HG02840 (cell line): ENCODE results near the gene DOCK4.

Source experiments
- ATAC-seq: cut with Tn5 transposase; IDR thresholded peaks from one replicate; pipeline ENCODE4 v1.9.1; 2021; ENCODE audit warnings: mild to moderate bottlenecking, moderate library complexity, moderate number of reproducible peaks; ENCODE audit not compliant: unreplicated experiment, low FRiP score

The DOCK4 gene

DNA sequence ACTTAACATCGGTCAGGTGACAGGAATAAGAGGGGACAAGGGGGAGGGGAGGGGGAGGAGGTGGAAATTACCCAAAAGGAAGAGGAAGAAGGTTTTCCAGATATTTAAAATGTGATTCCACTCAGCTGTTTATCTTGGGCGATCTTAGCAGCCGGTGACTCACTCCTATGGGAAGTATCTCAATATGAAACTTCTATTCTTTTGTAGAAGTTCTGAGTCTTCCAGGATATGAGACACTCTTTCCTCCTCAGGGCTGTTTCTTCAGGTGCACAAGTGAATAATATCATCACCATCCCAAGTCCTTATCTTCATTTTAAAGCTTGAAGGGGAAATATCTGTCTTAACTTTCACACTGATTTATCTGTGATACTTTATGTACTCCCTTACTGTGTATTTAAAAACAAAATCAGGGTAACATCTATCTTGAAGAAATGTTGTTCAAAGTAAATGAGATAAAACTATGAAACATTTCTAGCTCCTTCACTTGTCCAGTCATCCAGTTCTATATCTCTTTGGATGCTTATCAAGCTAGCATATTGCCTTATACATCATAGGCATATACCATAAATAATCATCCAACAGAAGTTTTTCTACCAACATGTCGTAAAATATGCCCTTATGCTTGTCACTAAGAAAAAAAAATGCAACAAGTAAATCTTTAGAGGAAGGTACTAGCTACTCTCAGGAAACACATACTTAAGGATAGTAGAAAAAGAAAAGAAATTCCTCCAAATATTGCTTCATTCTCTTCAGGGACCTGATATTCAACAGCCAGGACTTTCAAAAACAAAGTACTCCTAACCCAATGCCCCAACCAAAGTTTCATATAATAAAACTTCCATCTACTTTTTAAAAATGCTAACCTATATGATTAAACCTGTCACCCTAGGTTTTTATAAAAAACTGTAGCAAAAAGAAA, 13.7 kb downstream of the DOCK4 start:
- no peak for ATAC-seq

DNA sequence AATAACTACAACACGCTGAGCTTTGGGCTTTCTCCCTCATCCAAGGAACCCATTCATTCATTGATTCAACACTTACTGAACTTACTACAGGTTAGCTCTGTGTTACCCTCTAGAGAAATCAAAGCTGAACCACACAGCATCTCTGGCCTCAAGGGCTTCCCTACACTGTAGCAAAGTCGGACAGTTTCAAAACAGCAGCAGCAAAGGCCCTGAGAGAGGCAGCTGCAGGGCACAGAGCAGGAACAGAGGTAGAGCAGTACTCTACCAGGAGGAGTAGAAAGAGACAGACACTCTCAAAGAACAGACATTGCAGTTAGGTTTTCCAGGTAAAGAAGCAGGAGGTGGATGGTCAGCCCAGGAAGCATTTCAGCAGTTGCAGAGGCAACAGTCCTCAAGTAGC, 16.1 kb downstream of the DOCK4 start:
- ATAC-seq = no peak

- ATAC-seq = no peak
These were observed 16.5 kb downstream of the DOCK4 start for GRCh38 chr7:112189691-112190090.

GRCh38 chr7:112188257-112188656, 17.9 kb downstream of the DOCK4 start:
- ATAC-seq = no peak

DNA sequence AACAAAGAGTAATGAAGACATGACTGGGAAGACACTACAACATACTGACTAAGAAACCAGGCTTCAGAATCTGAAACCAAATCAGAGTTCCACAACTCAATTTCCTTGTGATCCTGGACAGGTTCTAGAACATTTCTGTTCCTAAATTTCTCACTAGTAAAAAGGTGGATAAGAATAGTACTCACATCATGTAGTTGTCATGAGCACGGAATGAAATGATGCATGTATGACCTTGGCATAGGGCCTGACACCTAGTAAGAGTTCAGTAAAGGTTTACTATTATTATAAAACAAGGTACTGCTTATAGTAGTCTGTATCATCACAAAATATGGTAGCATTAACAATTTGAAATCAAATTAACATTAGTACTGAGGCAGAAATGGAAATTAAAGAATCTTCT, 19.9 kb downstream of the DOCK4 start:
- ATAC-seq = no peak

- ATAC-seq = no peak
These were observed 21.0 kb downstream of the DOCK4 start for GRCh38 chr7:112185005-112185834.

- ATAC-seq = no peak
These were observed 21.7 kb downstream of the DOCK4 start for GRCh38 chr7:112184455-112184854.

DNA sequence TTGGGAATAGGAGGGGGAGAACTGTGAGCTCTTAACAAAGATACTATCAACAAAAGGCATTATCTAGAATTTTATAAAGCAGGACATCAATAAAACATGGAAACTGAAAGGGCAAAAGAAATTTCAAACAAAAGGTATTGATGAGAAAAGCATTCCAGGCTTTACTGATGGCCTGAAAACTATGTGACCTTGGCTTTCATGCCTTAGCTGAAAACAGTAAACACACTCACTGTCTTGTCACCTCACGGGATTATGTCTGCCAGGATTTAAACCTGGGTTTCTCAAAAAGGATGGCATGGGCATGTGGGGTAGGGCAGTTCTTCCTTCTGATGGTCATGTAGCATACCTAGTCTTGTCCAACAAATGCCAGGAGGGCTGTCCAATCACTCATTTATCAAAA, 22.9 kb downstream of the DOCK4 start:
- no peak for ATAC-seq

GRCh38 chr7:112182749-112183148, 23.4 kb downstream of the DOCK4 start:
- no peak for ATAC-seq

- no peak for ATAC-seq
These were observed 26.0 kb downstream of the DOCK4 start for GRCh38 chr7:112180223-112180622.

GRCh38 chr7:112176693-112177415, 29.3 kb downstream of the DOCK4 start:
- no peak for ATAC-seq

- ATAC-seq = no peak
These were observed 30.0 kb downstream of the DOCK4 start for GRCh38 chr7:112176241-112176640.

DNA sequence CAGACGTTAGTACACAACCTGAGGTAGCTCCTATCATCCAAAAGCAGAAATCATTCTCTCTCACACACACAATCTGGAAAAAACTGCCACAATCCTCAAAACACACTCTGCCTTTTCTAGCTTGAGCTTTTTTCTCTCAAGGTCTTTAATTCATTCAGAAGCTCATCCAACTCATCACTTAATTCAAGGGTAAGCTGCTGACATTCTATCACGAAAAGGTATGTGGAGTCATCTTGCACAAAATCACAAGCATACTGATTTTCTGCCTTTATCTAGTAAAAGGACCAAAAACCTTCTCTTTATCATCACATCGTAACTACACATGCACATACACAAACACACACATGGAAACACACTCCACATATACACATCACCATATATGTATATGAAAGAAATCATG, 32.0 kb downstream of the DOCK4 start:
- no peak for ATAC-seq

- no peak for ATAC-seq
These were observed 32.7 kb downstream of the DOCK4 start for GRCh38 chr7:112173568-112173905.

DNA sequence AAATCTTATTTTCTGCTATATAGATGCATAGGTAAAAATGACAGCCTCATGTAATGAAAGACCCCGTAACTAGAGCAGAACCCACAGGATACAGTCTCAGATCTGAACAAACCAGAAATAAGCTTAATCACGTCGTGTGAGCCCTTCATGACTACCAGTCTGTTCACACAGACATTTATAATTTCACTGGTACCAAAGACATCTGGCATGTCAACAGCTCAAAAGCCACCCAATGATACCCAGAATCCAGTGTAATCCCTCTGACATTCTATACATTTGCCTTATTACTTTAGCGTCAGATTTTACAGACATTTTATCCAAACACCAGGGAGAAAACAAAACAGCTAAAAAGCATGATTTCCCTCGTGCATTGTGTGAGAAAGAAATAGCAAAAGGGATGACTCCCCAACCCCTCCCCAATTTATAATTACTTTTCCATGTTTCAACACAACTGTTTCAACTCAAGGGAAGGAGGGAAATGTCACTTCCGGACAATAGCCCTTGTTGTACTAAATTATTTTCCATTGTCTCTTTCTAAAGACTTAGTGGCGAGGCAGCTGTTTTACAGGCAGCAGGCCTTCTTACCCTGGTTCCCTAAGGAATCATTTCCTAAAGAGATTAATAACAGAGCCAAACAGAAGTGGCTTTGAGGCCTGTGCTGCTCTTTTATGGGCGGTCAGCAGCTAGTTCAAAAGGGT, 33.2 kb downstream of the DOCK4 start:
- ATAC-seq = no peak

DNA sequence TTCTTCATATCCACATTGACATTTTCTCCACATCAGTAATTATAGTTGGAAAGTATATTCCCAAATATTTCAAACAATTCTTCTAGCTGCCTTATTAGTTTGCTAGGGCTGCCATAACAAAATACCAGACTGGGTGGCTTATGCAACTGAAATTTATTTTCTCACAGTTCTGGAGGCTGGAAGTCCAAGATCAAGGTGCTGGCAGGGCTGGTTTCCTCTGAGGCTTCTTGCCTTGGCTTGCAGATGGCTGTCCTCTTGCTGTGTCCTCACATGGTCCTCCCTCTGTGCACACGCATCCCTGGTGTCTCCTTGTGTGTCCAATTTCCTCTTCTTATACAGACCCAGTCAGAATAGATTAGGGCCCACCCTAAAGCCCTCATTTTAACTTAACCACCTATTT, 34.5 kb downstream of the DOCK4 start:
- ATAC-seq = no peak

DNA sequence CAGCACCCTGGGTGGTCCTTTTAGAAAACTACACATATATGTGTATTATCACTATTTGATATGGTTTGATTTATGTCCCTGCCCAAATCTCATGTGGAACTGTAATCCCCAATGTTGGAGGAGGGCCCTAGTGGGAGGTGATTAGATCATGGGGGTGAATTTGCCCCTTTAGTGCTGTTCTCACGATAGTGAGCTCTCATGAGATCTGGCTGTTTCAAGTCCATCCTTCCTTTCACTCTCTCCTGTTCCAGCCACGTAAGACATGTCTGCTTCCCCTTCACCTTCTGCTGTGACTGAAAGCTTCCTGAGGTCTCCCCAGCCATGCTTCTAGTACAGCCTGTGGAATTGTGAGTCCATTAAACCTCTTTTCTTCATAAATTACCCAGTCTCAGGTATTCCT, 37.3 kb downstream of the DOCK4 start:
- no peak for ATAC-seq

- ATAC-seq = no peak
These were observed 39.1 kb downstream of the DOCK4 start for GRCh38 chr7:112167147-112167546.

GRCh38 chr7:112162784-112163506, 43.3 kb downstream of the DOCK4 start:
- no peak for ATAC-seq
